Measurements from ENCODE around the gene RPTOR.
"Not testable (repeated sequence)": the region's sequence is repeated elsewhere in the genome, so short reads cannot be mapped to it uniquely, and the experiment has no call there.

Gene RPTOR

GRCh38 chr17:80625627-80626026 is 81.0 kb downstream of the RPTOR start:
- Histone ChIP-seq H3K36me3 (replicated peaks; ENCODE audit: low read depth, low read length) (no peaks in the 10 kb centered on the region), H3K27me3 (ENCODE audit: low read depth, low read length) (no peaks in the 10 kb centered on the region), H2AFZ (ENCODE audit: low read depth, low read length) (no peak overlapping the region), H3K4me2 (ENCODE audit: low read length) (no peak overlapping the region), H3K4me1 (ENCODE audit: low read length) (no peaks in the 10 kb centered on the region), H3K27ac (ENCODE audit: low read length) (no peak overlapping the region), H3K4me3 (ENCODE audit: low read length) (no peak overlapping the region), H3K9ac (ENCODE audit: low read length) (no peak overlapping the region), H3K9me3 (ENCODE audit: insufficient read depth, low read length) (no peaks in the 10 kb centered on the region), H4K20me1 (ENCODE audit: insufficient read depth, low read length) (peaks cover 21% of the 10 kb centered on the region), H3K79me2 (ENCODE audit: low read length) (peaks cover 29% of the 10 kb centered on the region)
- TF ChIP-seq CTCF (IDR thresholded peaks at IDR 0.05; ENCODE audit: low read depth, low read length) (no peak), EZH2phosphoT487 (IDR thresholded peaks at IDR 0.05; ENCODE audit: low read depth) (no peak)

GRCh38 chr17:80628881-80629280 is 84.2 kb downstream of the RPTOR start:
- H3K4me2 ChIP-seq (ENCODE audit: low read length); H3K9ac ChIP-seq (ENCODE audit: low read length): not testable (repeated sequence)

GRCh38 chr17:80629298-80630028 is 84.8 kb downstream of the RPTOR start:
- Histone ChIP-seq H3K9ac (ENCODE audit: low read length) (no peak overlapping the region), H2AFZ (ENCODE audit: low read depth, low read length) (no peak overlapping the region), H3K27me3 (ENCODE audit: low read depth, low read length) (no peaks in the 10 kb centered on the region), H3K4me3 (ENCODE audit: low read length) (no peak overlapping the region), H3K79me2 (ENCODE audit: low read length) (peaks cover 24% of the 10 kb centered on the region), H3K4me2 (ENCODE audit: low read length) (no peak overlapping the region), H3K4me1 (ENCODE audit: low read length) (no peaks in the 10 kb centered on the region), H4K20me1 (ENCODE audit: insufficient read depth, low read length) (peaks cover 32% of the 10 kb centered on the region), H3K27ac (ENCODE audit: low read length) (no peak overlapping the region), H3K36me3 (replicated peaks; ENCODE audit: low read depth, low read length) (no peaks in the 10 kb centered on the region), H3K9me3 (ENCODE audit: insufficient read depth, low read length) (no peaks in the 10 kb centered on the region)
- no peak for TF ChIP-seq CTCF (IDR thresholded peaks at IDR 0.05; ENCODE audit: low read depth, low read length)
- TF ChIP-seq EZH2phosphoT487 (IDR thresholded peaks at IDR 0.05; ENCODE audit: low read depth) = no peak

More at GRCh38 chr17:80628881-80629280, 84.2 kb downstream of the RPTOR start:
- H2AFZ ChIP-seq (ENCODE audit: low read depth, low read length); H3K4me1 ChIP-seq (ENCODE audit: low read length); H3K4me3 ChIP-seq (ENCODE audit: low read length); H3K27me3 ChIP-seq (ENCODE audit: low read depth, low read length); H3K9me3 ChIP-seq (ENCODE audit: insufficient read depth, low read length); H3K27ac ChIP-seq (ENCODE audit: low read length); H3K36me3 ChIP-seq (replicated peaks; ENCODE audit: low read depth, low read length): not testable (repeated sequence)
- Histone ChIP-seq H3K79me2 (ENCODE audit: low read length) (peaks cover 19% of the 10 kb centered on the region), H4K20me1 (ENCODE audit: insufficient read depth, low read length) (peaks cover 28% of the 10 kb centered on the region)

DNA sequence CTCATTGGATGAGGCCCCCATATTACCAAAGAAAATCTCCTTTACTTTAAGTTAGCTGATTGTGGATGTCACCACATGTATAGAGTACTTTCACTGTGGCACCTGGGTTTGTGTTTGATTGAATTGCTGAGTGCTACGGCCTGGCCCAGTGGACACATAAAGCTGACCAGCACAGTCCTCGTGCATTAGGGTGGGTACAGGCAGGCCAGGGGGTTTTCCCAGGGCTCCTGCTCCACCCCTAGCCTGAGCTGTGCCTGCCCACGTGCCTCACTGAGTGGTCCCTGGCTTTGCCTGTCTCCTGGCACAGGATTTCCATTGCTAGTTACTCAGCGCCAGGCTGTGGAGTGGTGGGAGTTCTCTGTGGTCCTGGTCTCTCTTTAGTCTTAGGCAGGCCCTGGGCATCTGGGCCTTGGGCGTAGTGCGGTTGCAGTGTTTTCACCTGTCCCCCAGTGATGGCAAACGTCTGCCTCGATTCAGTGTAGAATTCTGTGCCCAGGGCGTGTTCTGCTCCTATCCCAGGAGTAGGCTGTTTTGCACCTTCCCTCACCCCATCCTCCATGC is 86.0 kb downstream of the RPTOR start:
- TF ChIP-seq CTCF (IDR thresholded peaks at IDR 0.05; ENCODE audit: low read depth, low read length) = no peak
- TF ChIP-seq EZH2phosphoT487 (IDR thresholded peaks at IDR 0.05; ENCODE audit: low read depth) = no peak
- Histone ChIP-seq H2AFZ (ENCODE audit: low read depth, low read length) (no peak overlapping the region), H3K4me1 (ENCODE audit: low read length) (no peaks in the 10 kb centered on the region), H3K9ac (ENCODE audit: low read length) (no peak overlapping the region), H3K36me3 (replicated peaks; ENCODE audit: low read depth, low read length) (no peaks in the 10 kb centered on the region), H3K27me3 (ENCODE audit: low read depth, low read length) (no peaks in the 10 kb centered on the region), H3K27ac (ENCODE audit: low read length) (no peak overlapping the region), H4K20me1 (ENCODE audit: insufficient read depth, low read length) (peaks cover 36% of the 10 kb centered on the region), H3K4me3 (ENCODE audit: low read length) (no peak overlapping the region), H3K4me2 (ENCODE audit: low read length) (no peak overlapping the region), H3K79me2 (ENCODE audit: low read length) (peaks cover 32% of the 10 kb centered on the region), H3K9me3 (ENCODE audit: insufficient read depth, low read length) (no peaks in the 10 kb centered on the region)
